ENCODE results near the gene TMPRSS11E.
"Not testable (repeated sequence)": the region's sequence is repeated elsewhere in the genome, so short reads cannot be mapped to it uniquely, and the experiment has no call there.

- not testable (repeated sequence) for TF ChIP-seq GABPA (IDR thresholded peaks at IDR 0.05 in 1 of 2, conservative IDR thresholded peaks at IDR 0.05 in 1 of 2); ZBTB33 (IDR thresholded peaks at IDR 0.05); CTCF (IDR thresholded peaks at IDR 0.05; ENCODE audit: low read depth, low read length, missing input control); MAX (IDR thresholded peaks at IDR 0.05); YY1 (IDR thresholded peaks at IDR 0.05); NR2F2 (IDR thresholded peaks at IDR 0.05); JUND (IDR thresholded peaks at IDR 0.05); FOXA1 (IDR thresholded peaks at IDR 0.05); EGR1 (IDR thresholded peaks at IDR 0.05; ENCODE audit: low read depth in 2 of 2); ATF3 (IDR thresholded peaks at IDR 0.05); TAF1 (conservative IDR thresholded peaks at IDR 0.05); RAD21 (IDR thresholded peaks at IDR 0.05)
Observed at GRCh38 chr4:68405718-68406478, 41.4 kb upstream of the TMPRSS11E start.
